ENCODE results near the gene FGF3. TPM values are rescaled to one million over a fixed set of nuclear protein-coding genes. Genes with fewer than 3 reads are reported as not detected.

Gene FGF3
- total RNA-seq, 1 donor from 2014 or later = not detected

- H3K27me3 Mint-ChIP-seq (ENCODE audit: low read depth) = peaks cover 5% of the 10 kb centered on the region
- no peak for DNase-seq (ENCODE audit: low spot score)
- H3K36me3 Mint-ChIP-seq (ENCODE audit: low read depth) = no peaks in the 10 kb centered on the region
- H3K27ac Mint-ChIP-seq = no peak overlapping the region
- no peak overlapping the region for H3K4me3 Mint-ChIP-seq (ENCODE audit: low read depth)
- H3K4me1 Mint-ChIP-seq (ENCODE audit: low read depth) = no peaks in the 10 kb centered on the region
- H3K9me3 Mint-ChIP-seq = no peaks in the 10 kb centered on the region
- intact Hi-C loops (cut with micrococcal nuclease) = loop anchor here (5.0 kb wide), 1 partner anchor 115 kb away; no protein-coding TSS in a partner anchor
These were observed 16.6 kb downstream of the FGF3 start for GRCh38 chr11:69802590-69802989.

DNA sequence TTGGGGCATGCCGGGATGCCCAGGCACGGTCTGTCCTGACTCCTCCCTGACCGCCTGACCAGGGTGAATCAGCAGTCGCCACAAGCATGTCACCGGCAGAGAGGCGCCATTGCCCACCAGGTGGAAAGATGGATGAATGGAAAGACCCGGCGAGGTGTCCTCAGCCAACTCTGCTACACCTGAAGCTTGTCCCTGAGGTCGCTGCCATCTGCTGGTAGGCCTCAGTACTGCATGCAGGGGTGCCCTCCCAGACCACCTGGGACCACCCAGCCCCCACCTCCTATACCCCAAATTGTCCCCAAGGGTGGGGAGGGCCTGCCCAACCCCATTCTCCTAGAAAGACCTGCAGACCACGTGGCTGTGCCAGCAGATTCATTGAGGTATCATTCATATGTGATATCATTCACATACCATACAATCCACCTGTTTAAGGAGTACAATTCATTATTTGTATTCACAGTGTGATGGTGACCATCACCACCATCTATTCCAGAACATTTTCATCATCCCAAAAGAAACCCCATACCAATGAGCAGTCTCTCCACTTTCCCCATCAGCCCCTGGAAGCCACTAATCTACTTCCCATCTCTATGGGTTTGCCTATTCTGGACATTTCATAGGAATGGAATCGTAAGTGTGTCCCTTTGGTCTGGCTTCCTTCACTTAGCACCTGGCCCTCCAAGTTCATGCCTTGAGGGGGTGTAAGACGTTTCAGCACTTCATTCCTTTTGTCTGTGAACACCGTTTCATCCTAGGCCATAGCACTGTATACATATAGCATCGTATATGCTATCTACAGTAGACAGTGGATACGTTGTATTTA, 17.5 kb downstream of the FGF3 start:
- Mint-ChIP-seq H3K27ac (no peak overlapping the region), H3K27me3 (ENCODE audit: low read depth) (peaks cover 3% of the 10 kb centered on the region), H3K4me3 (ENCODE audit: low read depth) (no peak overlapping the region), H3K4me1 (ENCODE audit: low read depth) (no peaks in the 10 kb centered on the region), H3K36me3 (ENCODE audit: low read depth) (no peaks in the 10 kb centered on the region), H3K9me3 (no peaks in the 10 kb centered on the region)
- intact Hi-C loops (cut with micrococcal nuclease) = loop anchor here (5.0 kb wide), 1 partner anchor 114 kb away; no protein-coding TSS in a partner anchor
- DNase-seq (ENCODE audit: low spot score) = no peak

GRCh38 chr11:69800278-69800677, 18.9 kb downstream of the FGF3 start:
- H3K9me3 Mint-ChIP-seq = no peaks in the 10 kb centered on the region
- intact Hi-C loops (cut with micrococcal nuclease) = loop anchor here (5.0 kb wide), 1 partner anchor 113 kb away; no protein-coding TSS in a partner anchor
- H3K36me3 Mint-ChIP-seq (ENCODE audit: low read depth) = no peaks in the 10 kb centered on the region
- H3K27ac Mint-ChIP-seq = no peak overlapping the region
- H3K4me3 Mint-ChIP-seq (ENCODE audit: low read depth) = no peak overlapping the region
- no peak for DNase-seq (ENCODE audit: low spot score)
- no peaks in the 10 kb centered on the region for H3K4me1 Mint-ChIP-seq (ENCODE audit: low read depth)
- no peaks in the 10 kb centered on the region for H3K27me3 Mint-ChIP-seq (ENCODE audit: low read depth)

DNA sequence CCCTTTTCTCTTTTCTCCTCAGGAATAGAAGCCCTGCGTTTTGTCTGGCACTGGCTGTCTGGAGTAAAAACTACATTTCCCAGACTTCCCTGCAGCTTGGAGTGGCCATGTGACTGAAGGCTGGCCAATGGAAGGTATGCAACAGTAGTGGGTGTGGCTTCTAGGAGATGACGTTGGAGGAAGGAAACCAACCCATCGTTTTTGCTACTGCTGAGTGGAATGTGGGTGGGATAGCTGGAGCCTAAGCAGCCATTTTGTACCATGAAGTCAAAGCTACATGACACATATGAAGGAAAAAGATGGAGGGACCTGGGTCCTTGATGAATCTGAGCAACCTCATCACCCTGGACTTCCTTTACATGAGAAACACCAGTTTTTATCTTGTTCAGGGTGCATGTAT, 19.6 kb downstream of the FGF3 start:
- DNase-seq (ENCODE audit: low spot score) = no peak
- intact Hi-C loops (cut with micrococcal nuclease) = no loop called here
- Mint-ChIP-seq H3K27ac (no peak overlapping the region), H3K27me3 (ENCODE audit: low read depth) (no peaks in the 10 kb centered on the region), H3K36me3 (ENCODE audit: low read depth) (no peaks in the 10 kb centered on the region), H3K4me1 (ENCODE audit: low read depth) (no peaks in the 10 kb centered on the region), H3K4me3 (ENCODE audit: low read depth) (no peak overlapping the region), H3K9me3 (no peaks in the 10 kb centered on the region)

- H3K27me3 Mint-ChIP-seq (ENCODE audit: low read depth) = no peaks in the 10 kb centered on the region
- no peaks in the 10 kb centered on the region for H3K36me3 Mint-ChIP-seq (ENCODE audit: low read depth)
- no peak for DNase-seq (ENCODE audit: low spot score)
- no peaks in the 10 kb centered on the region for H3K4me1 Mint-ChIP-seq (ENCODE audit: low read depth)
- H3K27ac Mint-ChIP-seq = no peak overlapping the region
- H3K4me3 Mint-ChIP-seq (ENCODE audit: low read depth) = no peak overlapping the region
- H3K9me3 Mint-ChIP-seq = no peaks in the 10 kb centered on the region
- intact Hi-C loops (cut with micrococcal nuclease) = no loop called here
These were observed 20.1 kb downstream of the FGF3 start for GRCh38 chr11:69799097-69799496.

GRCh38 chr11:69797737-69798528, 21.3 kb downstream of the FGF3 start:
- H3K9me3 Mint-ChIP-seq = no peaks in the 10 kb centered on the region
- no peak overlapping the region for H3K4me3 Mint-ChIP-seq (ENCODE audit: low read depth)
- H3K4me1 Mint-ChIP-seq (ENCODE audit: low read depth) = no peaks in the 10 kb centered on the region
- intact Hi-C loops (cut with micrococcal nuclease) = no loop called here
- no peaks in the 10 kb centered on the region for H3K27me3 Mint-ChIP-seq (ENCODE audit: low read depth)
- no peak for DNase-seq (ENCODE audit: low spot score)
- no peaks in the 10 kb centered on the region for H3K36me3 Mint-ChIP-seq (ENCODE audit: low read depth)
- H3K27ac Mint-ChIP-seq = no peak overlapping the region

- Mint-ChIP-seq H3K36me3 (ENCODE audit: low read depth) (no peaks in the 10 kb centered on the region), H3K27me3 (ENCODE audit: low read depth) (no peaks in the 10 kb centered on the region), H3K4me1 (ENCODE audit: low read depth) (no peaks in the 10 kb centered on the region), H3K4me3 (ENCODE audit: low read depth) (no peak overlapping the region), H3K27ac (no peak overlapping the region), H3K9me3 (no peaks in the 10 kb centered on the region)
- intact Hi-C loops (cut with micrococcal nuclease) = no loop called here
- DNase-seq (ENCODE audit: low spot score) = no peak
These were observed 22.1 kb downstream of the FGF3 start for GRCh38 chr11:69797156-69797555.

DNA sequence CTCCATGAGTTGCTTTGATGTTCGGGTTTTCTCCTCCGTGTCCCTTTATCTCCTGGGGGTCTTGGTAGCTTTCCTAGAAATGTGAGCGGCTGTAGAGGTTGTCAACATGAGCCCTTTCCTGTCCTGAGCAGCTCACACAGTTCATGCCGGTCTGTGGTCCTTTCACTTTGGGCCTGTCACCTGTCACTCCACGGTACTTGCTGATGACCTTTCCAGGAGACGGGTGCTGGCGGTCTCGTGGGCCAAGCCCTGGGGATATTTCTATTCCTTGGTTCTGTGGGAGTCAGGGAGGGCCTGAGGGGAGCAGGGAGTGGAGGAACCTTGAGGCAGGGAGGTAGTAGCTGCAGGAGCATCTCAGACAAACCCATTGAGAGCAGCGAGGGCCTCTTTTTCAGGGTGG, 23.2 kb downstream of the FGF3 start:
- intact Hi-C loops (cut with micrococcal nuclease) = no loop called here
- Mint-ChIP-seq H3K27ac (no peak overlapping the region), H3K27me3 (ENCODE audit: low read depth) (no peaks in the 10 kb centered on the region), H3K9me3 (no peaks in the 10 kb centered on the region), H3K4me1 (ENCODE audit: low read depth) (no peaks in the 10 kb centered on the region), H3K36me3 (ENCODE audit: low read depth) (no peaks in the 10 kb centered on the region), H3K4me3 (ENCODE audit: low read depth) (no peak overlapping the region)
- DNase-seq (ENCODE audit: low spot score) = no peak

DNA sequence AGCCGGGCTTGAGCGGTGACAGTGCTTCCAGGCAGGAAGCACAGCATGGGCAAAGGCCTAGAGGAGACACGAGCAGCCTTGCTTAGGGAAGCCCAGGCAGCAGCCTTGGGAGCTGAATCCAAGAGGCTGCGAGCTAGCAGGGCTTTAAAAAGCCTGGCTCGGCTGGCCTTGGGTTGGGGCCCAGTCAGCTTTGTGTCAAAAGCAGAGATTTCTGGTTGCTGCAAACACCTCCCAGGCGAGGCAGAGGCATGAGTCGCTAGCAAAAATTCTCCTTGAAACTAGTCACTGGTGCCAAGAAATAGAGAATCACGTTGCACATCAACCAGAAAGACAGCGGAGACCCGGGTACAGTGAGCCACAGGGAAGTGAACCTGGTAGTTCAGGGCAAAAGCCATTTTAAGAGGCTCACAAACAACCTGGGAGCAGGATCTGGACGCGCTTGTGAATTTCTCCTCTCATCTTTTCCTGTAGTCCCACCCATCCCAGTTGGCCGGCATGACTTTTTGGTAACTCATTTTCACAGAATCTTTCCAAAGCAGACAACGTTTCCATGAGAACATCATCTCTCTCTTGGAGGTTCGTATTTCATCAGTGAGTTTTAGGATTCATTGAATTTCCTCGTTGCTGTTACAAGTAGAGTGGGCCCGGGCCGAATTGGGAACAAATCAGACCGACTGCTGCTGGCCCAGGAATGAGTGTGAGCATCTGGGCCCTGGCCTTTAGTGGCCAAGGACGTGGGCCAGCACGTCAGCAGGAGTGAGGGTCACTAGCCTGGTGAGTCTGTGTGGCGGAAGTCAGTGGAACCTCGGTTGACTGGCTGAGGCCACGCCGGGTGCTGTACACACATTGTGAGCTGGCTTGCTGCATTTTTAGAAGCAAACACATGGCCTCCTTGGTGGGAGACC, 27.7 kb downstream of the FGF3 start:
- Mint-ChIP-seq H3K27me3 (ENCODE audit: low read depth) (no peaks in the 10 kb centered on the region), H3K9me3 (no peaks in the 10 kb centered on the region), H3K4me3 (ENCODE audit: low read depth) (no peak overlapping the region), H3K36me3 (ENCODE audit: low read depth) (no peaks in the 10 kb centered on the region), H3K4me1 (ENCODE audit: low read depth) (no peaks in the 10 kb centered on the region), H3K27ac (no peak overlapping the region)
- no peak for DNase-seq (ENCODE audit: low spot score)
- intact Hi-C loops (cut with micrococcal nuclease) = no loop called here

GRCh38 chr11:69788956-69789355, 30.3 kb downstream of the FGF3 start:
- intact Hi-C loops (cut with micrococcal nuclease) = no loop called here
- Mint-ChIP-seq H3K4me1 (ENCODE audit: low read depth) (no peaks in the 10 kb centered on the region), H3K9me3 (no peaks in the 10 kb centered on the region), H3K27ac (no peak overlapping the region), H3K4me3 (ENCODE audit: low read depth) (no peak overlapping the region), H3K36me3 (ENCODE audit: low read depth) (no peaks in the 10 kb centered on the region), H3K27me3 (ENCODE audit: low read depth) (no peaks in the 10 kb centered on the region)
- DNase-seq (ENCODE audit: low spot score) = no peak

- Mint-ChIP-seq H3K27me3 (ENCODE audit: low read depth) (no peaks in the 10 kb centered on the region), H3K9me3 (no peaks in the 10 kb centered on the region), H3K4me3 (ENCODE audit: low read depth) (no peak overlapping the region), H3K27ac (no peak overlapping the region), H3K4me1 (ENCODE audit: low read depth) (no peaks in the 10 kb centered on the region), H3K36me3 (ENCODE audit: low read depth) (no peaks in the 10 kb centered on the region)
- intact Hi-C loops (cut with micrococcal nuclease) = no loop called here
- no peak for DNase-seq (ENCODE audit: low spot score)
These were observed 31.3 kb downstream of the FGF3 start for GRCh38 chr11:69787906-69788305.

- intact Hi-C loops (cut with micrococcal nuclease) = no loop called here
- H3K27me3 Mint-ChIP-seq (ENCODE audit: low read depth) = no peaks in the 10 kb centered on the region
These were observed 31.8 kb downstream of the FGF3 start for GRCh38 chr11:69787457-69787856.

More at GRCh38 chr11:69787457-69787856, 31.8 kb downstream of the FGF3 start:
- Mint-ChIP-seq H3K4me3 (ENCODE audit: low read depth) (no peak overlapping the region), H3K36me3 (ENCODE audit: low read depth) (no peaks in the 10 kb centered on the region), H3K4me1 (ENCODE audit: low read depth) (no peaks in the 10 kb centered on the region), H3K9me3 (no peaks in the 10 kb centered on the region), H3K27ac (no peak overlapping the region)
- DNase-seq (ENCODE audit: low spot score) = no peak
